Measurements from ENCODE around the gene PLXNA2. TPM values are rescaled to one million over a fixed set of nuclear protein-coding genes. Genes with fewer than 3 reads are reported as not detected.

PLXNA2 gene
- total and polyA plus RNA-seq, 2 of the 8 experiments (the other 6 are each of a cell fraction or from before 2014, with no cell fraction given) = 0.33 to 1.5 TPM

DNA sequence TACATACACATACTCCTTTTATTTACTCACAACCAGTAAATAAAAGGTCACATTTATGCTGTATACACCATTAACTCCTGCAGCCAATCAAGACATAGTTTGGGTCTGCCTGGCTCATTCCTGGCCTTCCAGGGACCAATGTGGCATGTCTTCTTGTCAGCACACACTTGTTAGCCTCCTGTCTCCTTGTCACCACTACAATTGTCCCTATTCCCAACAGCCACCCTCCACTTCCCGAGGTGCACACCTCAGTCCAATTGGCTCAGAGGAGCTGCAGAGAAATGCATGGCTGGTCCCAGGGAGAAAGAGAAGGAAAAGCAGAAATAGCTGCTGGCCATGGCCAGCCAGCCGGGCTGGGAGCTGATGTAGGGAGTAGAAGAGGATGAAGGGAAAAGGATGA, 116.9 kb downstream of the PLXNA2 start:
- no peak overlapping the region for H2BK12ac ChIP-seq (ENCODE audit: low read depth, low read length)
- WGBS, 2 experiments (ENCODE audit: extremely low coverage in 1 of 2, insufficient coverage in 1 of 2, insufficient read length in 1 of 2, insufficient replicate concordance in 2 of 2, low coverage in 1 of 2, low lambda C conversion rate in 2 of 2, missing lambda C conversion rate in 1 of 2) = 84% methylated on average over 2 of the region's 2 CpGs; no CpG with 5 or more reads in 1 of the 2 experiments
- peaks cover 6 to 13% (median 8%) of the 10 kb centered on the region in 4 experiments; a peak in 6 of 7 replicates for H3K4me1 ChIP-seq (replicated peaks in 1 of 4; ENCODE audit: control insufficient read depth in 3 of 4, insufficient read depth in 4 of 4, low read length in 3 of 4)
- H3K79me2 ChIP-seq (ENCODE audit: control insufficient read depth in 1 of 2, insufficient read depth in 2 of 2, low read length in 2 of 2) = no peaks in the 10 kb centered on the region
- no peak overlapping the region for H3K4me3 ChIP-seq (ENCODE audit: extremely low read depth in 1 of 4, insufficient read depth in 2 of 4, low read depth in 3 of 4, low read length in 4 of 4)
- no peak overlapping the region for H2BK15ac ChIP-seq (ENCODE audit: low read length)
- no peak overlapping the region for H3K9ac ChIP-seq (replicated peaks in 1 of 4; ENCODE audit: extremely low read depth in 1 of 4, low read depth in 3 of 4, low read length in 3 of 4)
- FAIRE-seq (no peak), DNase-seq (ENCODE audit: low read depth in 1 of 2, low spot score in 2 of 2) (no peak)
- no peaks in the 10 kb centered on the region for H4K20me1 ChIP-seq (replicated peaks in 1 of 2; ENCODE audit: control insufficient read depth in 1 of 2, insufficient read depth in 2 of 2, low read length in 2 of 2)
- H3K4me2 ChIP-seq (ENCODE audit: insufficient read depth in 1 of 2, low read depth in 2 of 2, low read length in 2 of 2) = no peak overlapping the region
- no peak overlapping the region for H3K14ac ChIP-seq (ENCODE audit: insufficient read length)
- no peak overlapping the region for H2BK20ac ChIP-seq (ENCODE audit: low read length)
- no peak overlapping the region for H4K91ac ChIP-seq (replicated peaks; ENCODE audit: insufficient read length, low read length)
- H3K18ac ChIP-seq (ENCODE audit: extremely low read depth, low read length) = no peak overlapping the region
- H2BK120ac ChIP-seq (replicated peaks; ENCODE audit: low read depth, low read length) = no peak overlapping the region
- H2BK5ac ChIP-seq (ENCODE audit: low read depth, low read length) = no peak overlapping the region
- H3K36me3 ChIP-seq (ENCODE audit: control insufficient read depth in 2 of 4, insufficient read depth in 4 of 4, low read length in 3 of 4) = no peaks in the 10 kb centered on the region
- no peak overlapping the region for H4K8ac ChIP-seq (ENCODE audit: extremely low read depth, insufficient read depth, low read length)
- H3K56ac ChIP-seq (replicated peaks; ENCODE audit: insufficient read length, low read depth, low read length) = no peak overlapping the region
- CTCF ChIA-PET (ENCODE audit: partially characterized antibody) = interaction anchor here (0.8 to 6.8 kb wide), 14 partner anchors 9 to 123 kb away, joined by 3 to 82 read pairs (median 6); partner anchors contain the start of gene PLXNA2
- H3K27ac ChIP-seq (ENCODE audit: low read depth, low read length) = no peak overlapping the region
- no peaks in the 10 kb centered on the region for H3K23me2 ChIP-seq (ENCODE audit: low read depth, low read length)
- POLR2A ChIA-PET (ENCODE audit: partially characterized antibody) = no interaction called here
- no peak overlapping the region for H2AFZ ChIP-seq (ENCODE audit: low read length)
- H3K23ac ChIP-seq (ENCODE audit: insufficient read length) = no peak overlapping the region
- H3K79me1 ChIP-seq (ENCODE audit: low read depth, low read length) = no peaks in the 10 kb centered on the region
- H3K27me3 ChIP-seq (replicated peaks in 1 of 4; ENCODE audit: control insufficient read depth in 3 of 4, extremely low read depth in 1 of 4, insufficient read depth in 3 of 4, low read length in 3 of 4) = peaks cover 0 to 10% (median 4%) of the 10 kb centered on the region in 4 experiments; a peak in 2 of 7 replicates
- H3K4ac ChIP-seq (replicated peaks; ENCODE audit: insufficient read length, low read depth, low read length) = no peak overlapping the region
- H3K9me3 ChIP-seq (ENCODE audit: insufficient read depth in 2 of 2, low read depth in 1 of 2, low read length in 1 of 2) = no peaks in the 10 kb centered on the region
- no peak overlapping the region for H2AK5ac ChIP-seq (ENCODE audit: low read depth, low read length)
- no peak overlapping the region for H4K5ac ChIP-seq (ENCODE audit: insufficient read length, low read depth, low read length)
- TF ChIP-seq SUZ12 (IDR thresholded peaks at IDR 0.05; ENCODE audit: low read length) (no peak), CTBP2 (IDR thresholded peaks at IDR 0.05; ENCODE audit: borderline replicate concordance, insufficient read depth, insufficient read length, low read length) (no peak), RFX5 (IDR thresholded peaks at IDR 0.05; ENCODE audit: borderline replicate concordance, low read depth, low read length) (no peak), SIN3A (conservative IDR thresholded peaks at IDR 0.05 in 1 of 2, IDR thresholded peaks at IDR 0.05 in 1 of 2; ENCODE audit: low read depth in 1 of 2, low read length in 2 of 2) (no peak), BRCA1 (IDR thresholded peaks at IDR 0.05; ENCODE audit: low read depth, low read length) (no peak), TAF1 (IDR thresholded peaks at IDR 0.05; ENCODE audit: low read depth, low read length) (no peak), CHD1 (IDR thresholded peaks at IDR 0.05; ENCODE audit: low read depth, low read length) (no peak), TCF12 (IDR thresholded peaks at IDR 0.05; ENCODE audit: low read depth, low read length) (no peak), HDAC6 (IDR thresholded peaks at IDR 0.05; ENCODE audit: low read depth, low read length) (no peak), KDM4A (IDR thresholded peaks at IDR 0.05; ENCODE audit: low read depth, low read length, severe bottlenecking) (no peak), SP1 (IDR thresholded peaks at IDR 0.05; ENCODE audit: low read depth, low read length) (no peak)
